Nucleus accumbens (tissue), 56 donors: ENCODE data around the gene OR8K1.

Experiments
- DNase-seq, 56 donors: peaks; one replicate each; lab custom pipeline; 2025; lab: John Stamatoyannopoulos, UW

The OR8K1 gene

DNA sequence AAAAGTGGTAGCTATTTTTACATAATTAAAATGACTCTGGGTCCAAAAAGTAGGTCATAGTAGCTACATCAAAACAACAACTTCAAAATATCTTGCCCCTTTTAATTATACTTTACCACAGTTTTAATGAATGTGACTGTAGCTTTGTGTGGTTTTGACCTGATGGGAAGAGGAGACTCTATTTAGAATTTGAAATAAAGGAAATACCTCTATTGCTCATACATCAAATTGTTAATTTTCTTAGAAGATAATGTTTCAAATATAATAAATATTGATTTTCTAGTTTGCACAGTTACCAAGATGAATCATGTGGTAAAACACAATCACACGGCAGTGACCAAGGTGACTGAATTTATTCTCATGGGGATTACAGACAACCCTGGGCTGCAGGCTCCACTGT lies at the start of gene OR8K1:
Gene OR8K1, plus strand, starts transcription at position 301 of the 400 bp plus-strand sequence. Its CDS starts 0 bp downstream, at position 301.
- no peak for DNase-seq

DNA sequence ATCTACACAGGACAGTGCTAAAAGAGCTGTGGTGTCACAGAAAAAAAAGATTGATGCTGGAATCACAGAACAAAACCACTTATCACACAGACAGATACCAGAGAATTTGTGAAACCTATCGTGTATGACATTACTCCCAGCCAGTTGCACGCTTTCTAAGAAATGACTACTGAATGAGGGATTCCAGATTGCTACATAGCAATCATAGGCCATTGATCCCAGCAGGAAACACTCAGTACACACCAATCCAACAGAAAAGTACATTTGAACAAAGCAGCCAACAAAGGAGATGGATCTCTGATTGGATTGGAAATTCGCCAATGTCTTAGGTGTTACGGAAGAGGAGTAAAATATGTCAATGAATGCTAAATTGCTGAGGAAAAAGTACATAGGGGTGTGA lies 48.9 kb upstream of the OR8K1 start:
- no peak for DNase-seq

DNA sequence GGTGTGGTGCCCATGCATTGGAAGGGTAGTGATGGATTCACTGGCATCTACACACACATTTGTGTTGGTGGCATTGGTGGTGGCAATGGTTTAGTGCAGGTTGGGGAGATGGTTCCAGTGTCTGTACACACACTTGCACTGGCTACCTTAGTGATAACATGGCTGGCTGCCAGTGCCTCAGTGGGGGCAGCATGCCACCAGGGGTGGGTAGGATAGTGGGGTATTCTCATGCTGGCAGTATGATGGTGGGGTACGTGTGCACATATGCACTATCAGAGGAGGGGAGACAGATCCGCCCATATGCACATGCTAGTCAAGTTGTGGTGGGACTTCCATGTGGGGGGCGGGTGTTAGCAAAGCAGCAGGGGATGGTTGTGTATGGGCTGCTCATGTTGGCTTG lies 38.0 kb upstream of the OR8K1 start:
- DNase-seq, result no peak

DNA sequence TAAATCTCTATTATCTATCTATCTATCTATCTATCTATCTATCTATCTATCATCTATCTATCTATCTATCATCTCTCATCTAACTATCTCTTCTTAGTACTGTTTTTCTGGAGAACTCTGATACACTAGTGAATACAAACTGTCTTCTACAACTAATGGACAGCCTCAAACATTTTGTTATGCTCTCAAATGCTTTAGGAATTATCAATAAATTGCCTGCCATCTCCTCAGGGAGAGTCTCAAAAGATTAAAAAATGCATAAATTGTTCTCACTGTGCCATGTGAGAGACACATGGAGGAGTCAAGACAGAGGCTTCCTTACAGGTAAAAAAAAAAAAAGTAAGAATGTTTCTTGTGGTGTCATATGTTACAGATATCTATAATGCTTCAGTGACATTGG lies 31.0 kb upstream of the OR8K1 start, which contains the start of gene OR8K3:
Gene OR8K3, plus strand, starts transcription at position 301 of the 400 bp plus-strand sequence. CDS start 3,163 bp downstream, outside the sequence.
- no peak for DNase-seq

DNA sequence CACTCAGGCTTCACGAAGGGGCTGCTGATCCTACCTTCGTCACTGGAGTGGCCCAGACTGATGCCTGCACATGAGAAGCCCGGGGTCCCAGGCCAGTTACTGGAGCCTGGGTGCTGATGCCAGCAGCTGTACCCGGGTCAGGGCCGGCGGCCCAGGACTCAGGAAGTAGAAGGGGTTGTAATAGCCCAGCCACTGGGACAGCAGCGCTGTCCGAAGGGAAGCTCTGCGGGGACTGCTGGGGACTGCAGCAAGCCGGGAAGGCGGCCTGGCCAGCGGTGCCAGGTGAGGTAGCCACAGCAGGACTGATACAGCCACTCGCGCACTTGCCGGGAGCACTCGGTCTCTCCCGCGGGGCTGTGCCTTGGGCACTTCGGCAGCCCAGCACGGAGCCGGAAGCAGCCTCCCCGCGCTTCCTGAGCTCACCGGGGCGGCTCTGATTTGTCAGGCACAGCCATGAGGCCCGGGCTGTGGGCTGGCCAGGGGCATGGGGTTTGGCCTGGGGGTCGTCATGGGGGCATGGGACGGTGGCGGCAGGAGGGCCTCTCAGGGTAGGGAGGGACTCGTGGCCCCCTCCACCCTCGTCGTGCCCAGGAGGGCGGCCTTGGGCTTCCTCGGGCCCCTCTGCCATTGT lies 13.9 kb upstream of the OR8K1 start:
- no peak for DNase-seq

DNA sequence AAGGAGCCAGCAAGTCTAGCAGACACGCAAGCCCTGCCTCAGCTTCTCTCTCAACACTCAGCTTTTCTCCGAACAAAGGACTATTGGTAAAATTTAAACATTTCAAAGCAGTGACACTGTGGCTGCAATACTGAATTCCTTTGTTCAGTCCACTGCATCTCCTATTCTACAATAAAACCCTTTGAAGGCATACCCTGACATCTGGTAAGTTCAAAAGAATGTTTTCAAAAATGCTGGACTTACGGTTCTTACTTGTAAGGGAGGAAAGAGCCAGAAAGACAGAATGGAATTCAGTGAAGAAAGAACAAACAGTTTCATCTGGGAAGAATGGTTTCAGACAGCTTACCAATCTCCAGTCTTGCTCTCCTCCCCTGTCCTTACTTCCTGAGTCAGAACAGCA lies 12.7 kb upstream of the OR8K1 start:
- no peak for DNase-seq

DNA sequence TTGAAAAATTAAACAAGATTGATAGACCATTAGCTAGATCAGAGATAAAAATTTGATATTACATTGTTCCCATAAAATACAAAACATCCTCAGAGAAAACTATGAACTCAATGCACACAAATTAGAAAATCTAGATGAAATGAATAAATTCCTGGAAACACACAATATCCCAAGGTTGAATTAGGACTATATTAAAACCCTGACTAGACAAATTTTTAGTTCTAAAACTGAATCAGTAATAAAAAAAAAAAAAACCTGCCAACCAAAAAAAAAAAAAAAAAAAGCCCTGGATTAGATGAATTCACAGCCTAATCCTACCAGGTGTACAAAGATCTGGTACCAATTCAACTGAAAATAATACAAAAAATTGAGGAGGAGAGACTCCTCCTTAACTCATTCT lies 5.5 kb upstream of the OR8K1 start:
- DNase-seq, result no peak

DNA sequence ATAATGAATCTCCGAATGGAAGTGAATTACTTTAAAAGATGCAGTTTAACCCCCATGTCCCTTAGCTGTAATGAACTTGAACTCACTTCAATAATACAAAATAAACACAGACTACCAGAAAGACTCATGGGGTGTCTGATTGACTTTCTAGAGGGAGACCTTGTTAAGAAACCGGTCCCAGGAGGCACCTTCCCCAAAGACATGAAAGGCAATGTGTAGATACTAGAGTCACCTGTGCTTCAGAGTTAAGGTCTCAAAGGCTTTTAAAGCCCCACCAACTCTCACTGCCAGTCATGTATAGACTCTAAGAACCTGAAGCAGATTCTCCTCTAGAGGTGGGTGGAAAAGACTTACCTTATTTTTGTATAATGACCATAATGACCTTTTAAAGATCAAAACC lies 8.2 kb downstream of the OR8K1 start, which contains the start of gene OR8J1:
Gene OR8J1, plus strand, starts transcription at position 301 of the 400 bp plus-strand sequence. CDS start 5,956 bp downstream, outside the sequence.
- no peak for DNase-seq

DNA sequence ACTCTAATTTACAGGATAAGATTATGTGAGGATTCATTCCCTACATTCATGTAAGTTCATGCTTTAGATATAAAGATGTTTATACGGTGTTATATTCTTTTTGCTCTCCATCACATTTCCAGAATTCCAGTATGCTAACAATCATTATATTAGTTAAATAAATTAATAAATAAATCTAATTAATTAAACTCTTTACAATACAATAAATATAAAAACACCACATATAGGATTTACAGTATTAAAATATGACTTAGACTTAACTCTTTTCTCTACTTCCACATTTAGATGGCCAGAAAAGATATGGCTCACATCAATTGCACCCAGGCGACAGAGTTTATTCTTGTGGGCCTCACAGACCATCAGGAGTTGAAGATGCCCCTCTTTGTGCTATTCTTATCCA lies 29.5 kb downstream of the OR8K1 start, which contains the start of gene OR8U1:
Gene OR8U1, plus strand, starts transcription at position 301 of the 400 bp plus-strand sequence. Its CDS starts 0 bp downstream, at position 301.
- no peak for DNase-seq

DNA sequence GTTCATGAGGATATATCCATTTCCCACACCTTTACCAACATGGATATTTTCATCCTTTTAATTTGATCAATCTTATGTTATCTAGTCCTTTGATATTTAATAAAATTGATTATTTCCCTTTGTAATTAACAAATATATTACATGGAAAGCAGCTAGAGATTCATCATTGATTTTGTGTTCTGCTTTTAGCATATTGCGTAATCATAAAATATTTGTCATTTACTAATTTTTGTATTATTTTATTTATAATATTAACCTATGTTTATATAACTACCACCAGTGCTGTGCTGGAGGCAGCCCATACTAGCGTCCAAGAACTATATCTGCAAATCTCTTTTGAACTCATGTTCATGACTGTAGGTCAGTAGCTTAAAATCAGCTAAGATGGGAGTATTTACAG lies 34.3 kb downstream of the OR8K1 start:
- DNase-seq, result no peak

DNA sequence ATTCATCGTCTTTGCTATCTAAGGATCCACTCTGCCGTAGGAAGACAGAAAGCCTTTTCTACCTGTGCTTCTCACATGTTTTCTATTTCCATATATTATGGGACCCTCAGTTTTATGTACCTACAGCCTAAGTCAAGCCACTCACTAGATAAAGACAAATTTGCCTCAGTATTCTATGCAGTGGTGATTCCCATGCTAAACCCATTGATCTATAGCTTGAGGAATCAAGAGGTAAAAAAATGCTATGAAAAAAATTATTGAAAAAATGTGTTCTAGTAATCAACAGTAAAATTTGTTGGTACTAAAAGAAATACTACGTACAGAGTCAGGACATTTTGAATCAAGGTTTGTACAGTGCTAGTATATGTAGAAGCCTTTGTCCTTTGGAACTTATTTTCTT lies 48.5 kb downstream of the OR8K1 start:
- no peak for DNase-seq

DNA sequence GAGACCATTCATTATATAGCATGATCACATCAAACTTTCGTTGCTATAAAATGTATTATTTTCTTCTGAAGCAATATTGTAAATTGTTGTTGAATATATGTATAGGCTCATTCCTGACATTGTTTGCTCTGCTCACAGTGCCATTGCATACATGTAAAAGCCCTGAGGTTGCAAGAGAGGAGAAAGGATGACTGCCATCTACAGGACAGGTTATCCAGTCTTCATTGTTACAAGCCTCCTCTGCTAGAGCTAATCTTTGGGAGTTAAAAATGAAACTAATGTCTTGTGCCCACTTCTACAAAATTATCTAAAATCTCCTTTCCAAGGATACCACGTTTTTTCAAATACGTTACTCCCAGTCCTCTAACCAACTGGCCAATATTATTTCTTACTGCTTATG lies 50.2 kb downstream of the OR8K1 start:
- no peak for DNase-seq
